Fibroblast of skin of left quadriceps (primary cell): ENCODE results near the gene CGNL1.

Experiments
- DNase-seq, 2 experiments: peaks; one replicate each; pipeline ENCODE4 v3.0.0-alpha.2; 2013; ENCODE audit warnings: low read depth in 2 of 2

The CGNL1 gene

DNA sequence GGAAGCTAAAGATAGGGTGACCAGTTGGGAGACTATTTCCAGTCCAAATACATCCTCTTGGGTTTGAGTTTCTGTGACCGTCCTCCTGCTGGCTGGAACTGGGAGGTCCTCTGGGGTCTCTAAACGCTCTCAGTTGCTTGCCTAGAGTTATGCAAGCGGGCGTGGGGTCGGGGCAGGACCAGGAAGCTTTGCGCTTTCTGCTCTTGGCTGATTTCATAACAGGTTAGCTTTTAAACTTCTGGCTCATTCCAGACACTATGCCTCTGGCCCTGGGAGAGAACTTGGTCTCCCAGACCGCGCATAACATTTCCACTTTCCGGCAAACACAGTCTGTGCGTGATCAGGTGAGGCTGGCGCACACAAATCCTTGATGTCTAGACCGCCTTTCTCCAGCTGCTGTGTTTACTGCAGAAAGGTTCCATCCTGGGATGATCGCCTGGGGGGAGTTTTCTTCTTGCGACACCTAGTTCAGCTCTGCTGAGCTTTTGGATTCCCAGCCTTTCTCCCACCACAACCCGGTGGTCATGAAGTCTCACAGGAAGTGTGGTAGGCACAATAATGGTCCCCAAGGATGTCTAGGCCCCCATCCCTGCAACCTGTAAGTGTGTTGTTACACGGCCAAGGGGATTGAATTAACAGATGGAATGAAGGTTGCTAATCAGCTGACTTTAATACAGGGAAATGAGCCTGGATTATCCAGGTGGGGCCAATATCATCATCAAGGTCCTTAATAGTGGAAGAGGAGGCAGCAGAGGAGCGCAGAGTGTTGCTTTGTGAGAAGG lies 23.6 kb upstream of the CGNL1 start:
- DNase-seq: no peak

GRCh38 chr15:57353317-57353804 lies 22.9 kb upstream of the CGNL1 start:
- peak in 1 of 2 experiments; percentile 10 for DNase-seq

DNA sequence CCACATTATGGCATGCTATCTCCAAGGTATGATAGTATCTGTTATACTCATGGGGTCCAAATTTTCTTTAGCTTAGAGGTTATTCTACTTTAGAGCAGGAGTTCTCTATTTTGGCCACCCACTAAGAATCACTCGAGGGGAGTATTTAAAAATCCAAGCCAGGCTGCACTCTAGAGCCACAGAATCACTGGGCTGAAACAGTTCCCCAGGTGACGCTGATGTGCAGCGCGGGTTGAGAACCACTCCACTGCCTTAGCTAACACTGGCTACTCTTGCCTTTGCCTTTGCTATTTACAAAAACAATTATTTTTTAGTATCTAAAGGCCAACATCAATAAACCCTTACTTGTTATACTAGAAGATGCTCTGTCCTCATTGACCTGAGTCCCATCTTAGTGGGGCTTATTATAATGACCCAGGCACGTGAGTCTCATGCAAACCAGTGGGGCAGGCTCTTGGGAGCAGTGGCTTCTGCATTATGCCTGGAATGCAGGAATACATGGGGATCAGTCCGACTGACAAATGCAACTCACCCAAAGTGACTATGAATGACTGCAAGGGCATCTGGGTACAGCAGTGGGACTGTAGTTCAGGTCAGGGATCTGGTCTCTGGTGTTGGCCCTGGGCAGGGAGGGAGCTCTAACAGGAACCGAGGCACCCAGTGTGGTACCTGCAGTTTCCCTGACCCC lies 21.7 kb upstream of the CGNL1 start:
- DNase-seq: no peak

DNA sequence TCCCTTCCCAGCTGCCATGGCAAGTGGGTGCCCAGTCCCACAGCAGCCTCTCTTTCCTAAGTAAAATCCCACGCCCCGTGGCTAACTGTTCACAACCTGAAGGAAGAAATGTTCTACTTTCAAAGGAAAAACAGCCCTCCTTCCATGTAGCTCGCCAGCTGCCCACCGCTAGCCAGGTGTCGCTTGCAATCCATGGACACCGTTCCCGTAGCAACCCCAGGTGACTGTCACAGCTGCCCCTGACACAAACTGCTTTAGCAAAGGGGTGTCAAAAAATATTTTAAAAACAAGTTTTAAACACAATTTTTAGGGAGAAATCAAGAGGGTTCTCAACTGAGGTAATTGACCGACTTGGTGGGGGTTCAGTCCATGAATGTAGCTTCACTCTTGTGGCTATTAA lies 21.0 kb upstream of the CGNL1 start:
- no peak for DNase-seq

GRCh38 chr15:57356178-57356577 lies 20.1 kb upstream of the CGNL1 start:
- DNase-seq: no peak

GRCh38 chr15:57356636-57357035 lies 19.7 kb upstream of the CGNL1 start:
- DNase-seq: peak in 1 of 2 experiments; percentile 20

DNA sequence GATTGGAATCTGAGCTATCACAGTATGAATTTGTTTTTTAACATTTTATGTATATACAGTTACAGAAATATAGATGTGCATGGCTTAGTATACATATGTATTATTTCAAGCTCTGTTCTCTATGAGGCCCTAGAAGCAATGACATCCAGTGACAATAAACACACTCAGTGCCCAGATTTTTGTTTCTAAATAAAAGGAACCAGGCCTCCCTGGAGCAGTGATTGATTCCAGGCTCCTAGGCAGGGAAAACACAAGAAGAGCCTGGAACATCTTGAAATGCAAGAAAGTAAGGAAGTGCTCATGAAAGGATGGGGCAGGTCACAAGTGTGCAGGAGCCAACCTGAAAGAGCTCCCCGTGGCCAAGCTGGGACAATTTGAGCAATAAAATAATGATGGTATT lies 18.5 kb upstream of the CGNL1 start:
- DNase-seq: no peak

GRCh38 chr15:57358571-57358970 lies 17.7 kb upstream of the CGNL1 start:
- no peak for DNase-seq

DNA sequence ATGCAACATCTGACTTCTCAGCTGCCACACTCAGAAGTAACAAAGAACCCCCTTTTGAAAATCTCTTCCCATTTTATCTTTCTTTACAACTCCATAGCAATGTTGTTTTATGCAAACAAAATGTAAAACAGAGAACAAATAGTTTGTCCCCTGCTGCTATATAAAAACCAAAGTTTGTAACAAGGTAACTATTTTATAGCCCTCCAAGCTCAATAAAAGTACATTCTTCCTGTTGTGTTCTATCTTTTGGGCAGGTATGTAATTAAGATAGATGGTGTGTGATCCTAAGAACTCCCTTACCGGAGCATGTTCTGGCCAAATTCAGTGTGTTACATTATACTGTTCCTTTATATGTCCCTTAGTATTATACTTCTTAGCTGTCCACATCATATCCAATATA lies 12.6 kb upstream of the CGNL1 start:
- no peak for DNase-seq

- no peak for DNase-seq
Measured at GRCh38 chr15:57364282-57365007, 11.9 kb upstream of the CGNL1 start.

DNA sequence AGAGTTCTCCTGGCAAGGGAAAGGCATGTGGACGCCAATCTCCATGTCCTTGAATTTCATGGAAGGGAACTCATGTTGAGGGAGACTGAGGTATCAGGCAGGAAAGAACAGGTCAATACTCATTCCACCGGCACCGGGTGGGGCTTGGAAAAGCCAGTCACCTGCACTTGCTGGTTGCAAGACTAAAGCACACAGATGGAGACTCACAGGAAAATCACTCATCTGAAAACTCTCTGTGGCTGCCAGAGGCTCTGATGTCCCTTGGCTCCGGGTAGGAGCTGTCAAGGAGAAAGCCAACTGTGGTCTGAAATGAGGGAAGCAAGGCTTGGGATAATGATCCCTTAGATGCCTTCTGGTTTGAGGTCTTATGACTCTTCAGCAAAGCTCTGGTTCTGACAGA lies 8.7 kb upstream of the CGNL1 start:
- no peak for DNase-seq

DNA sequence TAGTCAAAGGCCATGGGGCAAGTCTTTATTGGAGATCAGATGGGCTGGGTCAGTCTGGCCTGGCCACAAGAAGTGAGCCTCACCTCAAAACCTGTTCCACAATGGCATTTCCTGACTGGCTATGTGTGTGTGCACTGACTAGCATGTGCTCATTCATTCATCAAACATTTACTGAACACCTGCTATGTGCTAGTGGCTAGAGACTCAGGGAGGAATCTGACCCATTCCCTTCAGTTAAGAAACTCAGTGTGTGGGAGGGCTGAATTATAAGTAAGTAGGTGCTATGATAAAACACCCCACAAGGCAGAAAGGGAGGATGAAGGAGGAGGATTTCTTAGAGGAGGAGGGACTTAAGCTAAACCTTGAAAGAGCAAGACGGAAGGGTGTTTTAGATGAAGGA lies 5.4 kb upstream of the CGNL1 start:
- no peak for DNase-seq

GRCh38 chr15:57373251-57373881 lies 2.9 kb upstream of the CGNL1 start:
- no peak for DNase-seq

- DNase-seq: no peak
Measured at GRCh38 chr15:57373882-57374276, 2.4 kb upstream of the CGNL1 start.

- no peak for DNase-seq
Measured at GRCh38 chr15:57376696-57377477, 582 bp downstream of the CGNL1 start.

- no peak for DNase-seq
Measured at GRCh38 chr15:57377478-57377847, 1.2 kb downstream of the CGNL1 start.

DNA sequence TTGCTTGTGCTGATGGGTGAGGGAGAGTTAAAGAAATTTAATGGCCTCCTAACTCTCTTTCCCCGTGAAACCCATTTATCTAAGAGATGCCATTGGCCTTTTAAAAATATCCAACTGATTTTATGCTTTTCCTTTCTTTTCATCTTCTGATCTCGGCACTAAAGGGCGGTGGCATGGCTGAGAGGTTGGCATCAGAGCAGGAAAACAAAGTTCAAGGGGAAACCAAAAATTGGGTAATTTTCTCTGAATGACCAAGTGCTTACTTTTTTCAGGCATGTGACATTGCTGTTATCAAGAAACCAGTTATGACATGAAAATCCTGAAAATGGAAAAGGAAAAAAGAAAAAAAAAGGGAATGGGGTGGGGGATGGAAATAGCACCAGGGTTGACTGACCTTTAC lies 3.2 kb downstream of the CGNL1 start:
- no peak for DNase-seq

- DNase-seq: no peak
Measured at GRCh38 chr15:57380854-57381253, 4.5 kb downstream of the CGNL1 start.

- no peak for DNase-seq
Measured at GRCh38 chr15:57382215-57382614, 5.9 kb downstream of the CGNL1 start.

GRCh38 chr15:57382969-57383368 lies 6.7 kb downstream of the CGNL1 start:
- DNase-seq: no peak

- no peak for DNase-seq
Measured at GRCh38 chr15:57384024-57384423, 7.7 kb downstream of the CGNL1 start.
